Smooth muscle cell (in vitro differentiated cells): Measurements from ENCODE around the gene ARHGAP6. TPM values are rescaled to one million over a fixed set of nuclear protein-coding genes. Genes with fewer than 3 reads are reported as not detected.

ENCODE experiments used
- DNase-seq: peaks from one replicate; lab custom pipeline; 2025; ENCODE audit not compliant: unreplicated experiment; lab: John Stamatoyannopoulos, UW
- H2AFZ ChIP-seq: fragments of 200-600 bp; sonication (generic); 2 replicates; pipeline ENCODE4 v1.6.0; 2016; ENCODE audit warnings: antibody characterized with exemption, low read depth, mild to moderate bottlenecking
- H3F3A ChIP-seq: fragments of 200-600 bp; sonication (generic); 2 replicates; pipeline ENCODE4 v1.6.0; 2017; ENCODE audit warnings: antibody characterized with exemption, low read depth
- H3K27ac ChIP-seq: fragments of 200-600 bp; sonication (generic); 2 replicates; pipeline ENCODE4 v1.5.1; 2016; ENCODE audit warnings: low read depth, mild to moderate bottlenecking
- H3K27me3 ChIP-seq: fragments of 200-600 bp; sonication (generic); 2 replicates; pipeline ENCODE4 v1.6.1; 2016; ENCODE audit warnings: low read depth, mild to moderate bottlenecking
- H3K36me3 ChIP-seq: fragments of 200-600 bp; sonication (generic); 2 replicates; pipeline ENCODE4 v1.5.1; 2016; ENCODE audit warnings: low read depth
- H3K4me1 ChIP-seq: fragments of 200-600 bp; sonication (generic); 2 replicates; pipeline ENCODE4 v1.5.1; 2016; ENCODE audit warnings: low read depth
- H3K4me2 ChIP-seq: fragments of 200-600 bp; sonication (generic); 2 replicates; pipeline ENCODE4 v1.6.0; 2016; ENCODE audit warnings: mild to moderate bottlenecking
- H3K4me3 ChIP-seq: fragments of 200-600 bp; sonication (generic); 2 replicates; pipeline ENCODE4 v1.5.1; 2016; ENCODE audit warnings: mild to moderate bottlenecking
- H3K79me2 ChIP-seq: fragments of 200-600 bp; sonication (generic); 2 replicates; pipeline ENCODE4 v1.6.0; 2016; ENCODE audit warnings: low read depth, mild to moderate bottlenecking
- H3K9ac ChIP-seq: fragments of 200-600 bp; sonication (generic); 2 replicates; pipeline ENCODE4 v1.6.0; 2016; ENCODE audit warnings: low read depth
- H3K9me3 ChIP-seq: fragments of 200-600 bp; sonication (generic); replicated peaks from 2 replicates; pipeline ENCODE4 v1.5.1; 2016; ENCODE audit warnings: low read depth
- H4K20me1 ChIP-seq: fragments of 200-600 bp; sonication (generic); 2 replicates; pipeline ENCODE4 v1.6.0; 2016; ENCODE audit warnings: low read depth
- WGBS: methylation state at CpG from one replicate; pipeline ENCODE4 v1.1.7; 2016; ENCODE audit warnings: low lambda C conversion rate; 5-methylcytosine and 5-hydroxymethylcytosine counted together
- polyA plus RNA-seq: library from polyadenylated mRNA; unstranded; fragments of >200 nt; fragmentation: Nextera tagmentation; extraction: Ambion mirVana; gene quantifications from 2 replicates; pipeline ENCODE4 v1.2.1, GENCODE V29; 2016
- total RNA-seq: library from RNA; depleted of rRNA; stranded (reverse); fragments of >200 nt; gene quantifications from 2 replicates; pipeline ENCODE4 v1.2.3, GENCODE V29; 2014
- TF ChIP-seq, protein P1 (sequence below): fragments of 200-600 bp; sonication (generic); IDR thresholded peaks from 2 replicates; pipeline ENCODE4 v1.5.1; 2017; ENCODE audit warnings: borderline replicate concordance, mild to moderate bottlenecking, antibody characterized with exemption; ENCODE audit not compliant: insufficient read depth, poor library complexity, severe bottlenecking

Gene ARHGAP6
- total and polyA plus RNA-seq, 2 experiments from 2014 or later: 0.55 to 0.90 TPM

DNA sequence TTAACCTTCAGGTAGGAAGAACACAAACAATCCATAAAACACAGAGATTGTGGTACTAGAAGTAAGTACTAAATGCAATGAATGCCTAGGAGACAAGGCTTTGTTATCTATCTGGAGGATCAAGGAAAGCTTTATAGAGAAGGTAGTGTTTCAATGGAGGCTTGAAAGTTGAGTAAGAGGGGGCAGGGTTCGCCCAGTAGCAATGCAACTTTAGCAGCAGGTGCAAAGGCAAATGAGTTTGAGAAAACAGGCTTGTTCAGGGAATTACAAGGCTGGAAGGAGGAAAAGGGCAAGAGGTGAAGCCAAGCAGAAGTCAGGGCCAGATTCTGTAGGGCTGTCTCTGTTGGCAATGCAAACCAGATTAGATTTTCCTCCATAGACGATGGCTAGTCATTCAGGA lies 408.0 kb downstream of the ARHGAP6 start:
- H3K4me1 ChIP-seq: no peaks in the 10 kb centered on the region
- whole genome bisulfite sequencing: 82% methylated on average over 2 of the region's 2 CpGs
- H3K27me3 ChIP-seq: no peaks in the 10 kb centered on the region
- no peaks in the 10 kb centered on the region for H3K79me2 ChIP-seq
- H3K27ac ChIP-seq: no peak overlapping the region
- H4K20me1 ChIP-seq: no peaks in the 10 kb centered on the region
- H3K4me2 ChIP-seq: no peak overlapping the region
- H3K36me3 ChIP-seq: no peaks in the 10 kb centered on the region
- DNase-seq: no peak
- no peak overlapping the region for H3K9ac ChIP-seq
- H3K9me3 ChIP-seq: no peaks in the 10 kb centered on the region
- H3K4me3 ChIP-seq: no peak overlapping the region
- no peak overlapping the region for H2AFZ ChIP-seq
- TF ChIP-seq, protein P1, sequence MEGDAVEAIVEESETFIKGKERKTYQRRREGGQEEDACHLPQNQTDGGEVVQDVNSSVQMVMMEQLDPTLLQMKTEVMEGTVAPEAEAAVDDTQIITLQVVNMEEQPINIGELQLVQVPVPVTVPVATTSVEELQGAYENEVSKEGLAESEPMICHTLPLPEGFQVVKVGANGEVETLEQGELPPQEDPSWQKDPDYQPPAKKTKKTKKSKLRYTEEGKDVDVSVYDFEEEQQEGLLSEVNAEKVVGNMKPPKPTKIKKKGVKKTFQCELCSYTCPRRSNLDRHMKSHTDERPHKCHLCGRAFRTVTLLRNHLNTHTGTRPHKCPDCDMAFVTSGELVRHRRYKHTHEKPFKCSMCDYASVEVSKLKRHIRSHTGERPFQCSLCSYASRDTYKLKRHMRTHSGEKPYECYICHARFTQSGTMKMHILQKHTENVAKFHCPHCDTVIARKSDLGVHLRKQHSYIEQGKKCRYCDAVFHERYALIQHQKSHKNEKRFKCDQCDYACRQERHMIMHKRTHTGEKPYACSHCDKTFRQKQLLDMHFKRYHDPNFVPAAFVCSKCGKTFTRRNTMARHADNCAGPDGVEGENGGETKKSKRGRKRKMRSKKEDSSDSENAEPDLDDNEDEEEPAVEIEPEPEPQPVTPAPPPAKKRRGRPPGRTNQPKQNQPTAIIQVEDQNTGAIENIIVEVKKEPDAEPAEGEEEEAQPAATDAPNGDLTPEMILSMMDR: no peak
- no peaks in the 10 kb centered on the region for H3F3A ChIP-seq

DNA sequence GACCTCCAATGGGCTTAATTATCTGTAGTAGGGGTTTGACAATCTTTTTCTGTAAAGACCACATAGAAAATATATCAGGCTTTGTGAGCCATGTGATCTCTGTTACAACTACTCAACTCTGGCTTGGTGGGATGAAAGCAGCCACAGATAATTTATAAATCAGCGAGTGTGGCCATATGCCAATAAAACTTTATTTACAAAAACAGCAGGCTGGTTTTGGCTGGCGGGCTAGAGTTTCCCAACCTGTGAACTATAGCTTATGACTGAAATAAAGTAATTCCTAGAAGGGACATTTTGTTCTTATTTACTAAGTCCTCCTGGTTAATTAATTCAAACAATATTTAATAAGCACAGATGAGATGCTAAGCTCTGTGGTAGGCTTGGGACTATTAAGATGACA lies 408.4 kb downstream of the ARHGAP6 start:
- TF ChIP-seq, protein P1: no peak
- no peaks in the 10 kb centered on the region for H3K79me2 ChIP-seq
- no peak overlapping the region for H3K27ac ChIP-seq
- no peak overlapping the region for H2AFZ ChIP-seq
- no peaks in the 10 kb centered on the region for H3K27me3 ChIP-seq
- H3K36me3 ChIP-seq: no peaks in the 10 kb centered on the region
- no peaks in the 10 kb centered on the region for H3K9me3 ChIP-seq
- no peak overlapping the region for H3K4me3 ChIP-seq
- no peak overlapping the region for H3K9ac ChIP-seq
- H3F3A ChIP-seq: no peaks in the 10 kb centered on the region
- H4K20me1 ChIP-seq: no peaks in the 10 kb centered on the region
- no peaks in the 10 kb centered on the region for H3K4me1 ChIP-seq
- WGBS: 71% methylated on average over 2 of the region's 2 CpGs
- H3K4me2 ChIP-seq: no peak overlapping the region
- DNase-seq: no peak

DNA sequence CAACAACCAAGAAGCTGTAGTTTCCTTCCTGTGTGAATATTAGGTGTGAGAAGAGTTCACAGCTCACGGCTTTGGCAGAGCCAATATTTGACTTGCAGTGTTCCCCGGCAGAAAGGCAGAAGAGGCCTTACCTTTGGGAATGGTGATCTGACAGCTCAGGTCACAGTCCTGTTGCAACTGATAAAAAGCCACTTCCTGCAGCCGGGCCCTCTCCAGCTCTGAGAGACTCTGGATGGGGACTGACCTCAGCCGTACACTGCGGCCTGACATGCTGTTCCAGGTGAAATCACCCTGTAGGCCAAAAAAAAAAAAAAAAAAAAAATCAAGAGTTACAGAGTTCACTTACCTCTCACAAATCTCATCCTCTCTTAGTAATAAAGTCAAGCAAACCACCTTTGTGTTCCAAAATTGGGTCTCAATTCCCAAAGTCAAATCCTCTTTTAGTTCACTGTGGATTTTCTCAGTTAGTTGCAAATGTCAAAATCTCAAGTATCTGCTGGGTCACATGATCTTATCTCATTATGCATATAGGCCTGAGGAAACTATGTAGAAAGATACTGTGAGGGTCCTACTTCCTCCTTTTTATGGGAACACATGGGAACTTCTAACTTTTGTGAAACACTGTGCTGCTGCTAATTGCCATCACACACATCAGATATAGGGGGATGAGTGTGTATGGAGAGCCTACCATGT lies 411.2 kb downstream of the ARHGAP6 start:
- Histone ChIP-seq H4K20me1 (no peaks in the 10 kb centered on the region), H3K27ac (no peak overlapping the region), H3K9me3 (no peaks in the 10 kb centered on the region), H3K9ac (no peak overlapping the region), H3K79me2 (no peaks in the 10 kb centered on the region), H3K27me3 (no peaks in the 10 kb centered on the region), H3K36me3 (no peaks in the 10 kb centered on the region), H3K4me2 (no peak overlapping the region), H3F3A (no peaks in the 10 kb centered on the region), H3K4me3 (no peak overlapping the region), H3K4me1 (no peaks in the 10 kb centered on the region), H2AFZ (no peak overlapping the region)
- DNase-seq: no peak
- TF ChIP-seq, protein P1: no peak
- 85% methylated on average over 5 of the region's 5 CpGs for WGBS

DNA sequence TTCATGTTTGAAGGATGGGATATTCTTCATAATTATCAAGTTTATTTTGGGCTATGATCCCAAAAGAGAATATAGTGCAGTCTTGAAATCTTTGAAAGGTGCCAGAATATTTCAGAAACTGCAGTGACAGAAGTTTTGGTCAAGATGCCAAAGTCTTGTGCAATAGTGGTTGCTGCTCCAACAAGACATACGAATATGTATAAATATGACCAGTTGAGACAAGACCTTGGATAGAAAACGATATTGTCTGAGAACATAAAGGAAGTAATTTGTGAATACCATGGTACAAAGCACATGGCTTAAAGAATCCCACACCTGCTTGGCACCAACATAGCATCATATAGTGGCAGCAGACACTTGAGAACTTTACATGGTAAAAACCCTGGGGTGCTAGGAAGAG lies 421.1 kb downstream of the ARHGAP6 start:
- Histone ChIP-seq H4K20me1 (no peaks in the 10 kb centered on the region), H3K79me2 (no peaks in the 10 kb centered on the region), H3K36me3 (no peaks in the 10 kb centered on the region), H3K4me2 (no peak overlapping the region), H3K4me1 (no peaks in the 10 kb centered on the region), H3K9ac (no peak overlapping the region), H3K9me3 (no peaks in the 10 kb centered on the region), H3K27ac (no peak overlapping the region), H3F3A (no peaks in the 10 kb centered on the region), H2AFZ (no peak overlapping the region), H3K4me3 (no peak overlapping the region), H3K27me3 (no peaks in the 10 kb centered on the region)
- TF ChIP-seq, protein P1: no peak
- no peak for DNase-seq
- 36% methylated on average over 2 of the region's 2 CpGs for WGBS
